H9 (cell line): ENCODE results near the gene NF1. TPM values are rescaled to one million over a fixed set of nuclear protein-coding genes. Genes with fewer than 3 reads are reported as not detected.

Source experiments
- DNase-seq: peaks from one replicate; pipeline ENCODE4 v3.0.0-alpha.2; 2017
- H2AFZ ChIP-seq: one replicate; pipeline ENCODE4 v1.6.1; 2013; ENCODE audit warnings: mild to moderate bottlenecking, low read length, control low read depth, moderate library complexity
- H2AK5ac ChIP-seq: 2 replicates; pipeline ENCODE4 v1.6.1; 2013; ENCODE audit warnings: low read length, control low read depth, mixed read lengths; ENCODE audit not compliant: insufficient read length
- H2BK120ac ChIP-seq: one replicate; pipeline ENCODE4 v1.6.1; 2013; ENCODE audit warnings: low read depth, mild to moderate bottlenecking, low read length, control low read depth, inconsistent platforms; ENCODE audit not compliant: poor library complexity, severe bottlenecking
- H2BK12ac ChIP-seq: 2 replicates; pipeline ENCODE4 v1.6.1; 2013; ENCODE audit warnings: low read length, control low read depth, mixed read lengths, low read depth; ENCODE audit not compliant: insufficient read length
- H2BK15ac ChIP-seq: 2 replicates; pipeline ENCODE4 v1.6.1; 2013; ENCODE audit warnings: low read depth, low read length, control low read depth
- H2BK20ac ChIP-seq: one replicate; pipeline ENCODE4 v1.6.1; 2013; ENCODE audit warnings: low read depth, mild to moderate bottlenecking, low read length, control low read depth, inconsistent platforms; ENCODE audit not compliant: poor library complexity, severe bottlenecking
- H2BK5ac ChIP-seq: 2 replicates; pipeline ENCODE4 v1.6.1; 2013; ENCODE audit warnings: low read length, control low read depth, mixed read lengths; ENCODE audit not compliant: insufficient read length
- H3K14ac ChIP-seq: 2 replicates; pipeline ENCODE4 v1.6.1; 2013; ENCODE audit warnings: low read length, control low read depth; ENCODE audit not compliant: insufficient read depth
- H3K18ac ChIP-seq: 2 replicates; pipeline ENCODE4 v1.6.1; 2013; ENCODE audit warnings: low read depth, mild to moderate bottlenecking, mixed read lengths, low read length, control low read depth; ENCODE audit not compliant: insufficient read length
- H3K23ac ChIP-seq: 2 replicates; pipeline ENCODE4 v1.6.1; 2013; ENCODE audit warnings: low read length, control low read depth, mixed read lengths, low read depth; ENCODE audit not compliant: insufficient read length
- H3K23me2 ChIP-seq: 2 replicates; pipeline ENCODE4 v1.6.1; 2013; ENCODE audit warnings: low read depth, mild to moderate bottlenecking, mixed read lengths, low read length, control low read depth; ENCODE audit not compliant: insufficient read length, poor library complexity, severe bottlenecking
- H3K27ac ChIP-seq: 2 replicates; pipeline ENCODE4 v1.5.1; 2013; ENCODE audit warnings: low read length, control low read depth, mixed read lengths, low read depth; ENCODE audit not compliant: insufficient read length
- H3K27me3 ChIP-seq: 2 replicates; pipeline ENCODE4 v1.6.1; 2013; ENCODE audit warnings: low read length, control low read depth, inconsistent platforms; ENCODE audit not compliant: insufficient read depth
- H3K4ac ChIP-seq: 2 replicates; pipeline ENCODE4 v1.6.1; 2013; ENCODE audit warnings: low read depth, mild to moderate bottlenecking, control low read depth, inconsistent platforms, low read length, moderate library complexity
- H3K4me1 ChIP-seq: 2 replicates; pipeline ENCODE4 v1.6.1; 2013; ENCODE audit warnings: low read length, control low read depth, inconsistent platforms; ENCODE audit not compliant: insufficient read depth
- H3K4me2 ChIP-seq: 2 replicates; pipeline ENCODE4 v1.6.1; 2013; ENCODE audit warnings: low read length, control low read depth, mixed read lengths; ENCODE audit not compliant: insufficient read length, insufficient read depth
- H3K56ac ChIP-seq: 2 replicates; pipeline ENCODE4 v1.6.1; 2013; ENCODE audit warnings: low read depth, mild to moderate bottlenecking, mixed read lengths, low read length, control low read depth; ENCODE audit not compliant: insufficient read length
- H3K79me1 ChIP-seq: 2 replicates; pipeline ENCODE4 v1.6.1; 2013; ENCODE audit warnings: low read depth, mild to moderate bottlenecking, moderate library complexity, low read length, control low read depth, inconsistent platforms; ENCODE audit not compliant: insufficient read depth, poor library complexity, severe bottlenecking
- H3K79me2 ChIP-seq: 2 replicates; pipeline ENCODE4 v1.6.1; 2013; ENCODE audit warnings: low read length, control low read depth, inconsistent platforms; ENCODE audit not compliant: insufficient read depth
- H3K9ac ChIP-seq: 2 replicates; pipeline ENCODE4 v1.6.1; 2013; ENCODE audit warnings: low read length, control low read depth, mixed read lengths; ENCODE audit not compliant: insufficient read length; ENCODE audit errors: extremely low read depth
- H3K9me3 ChIP-seq: one replicate; pipeline ENCODE4 v1.6.1; 2013; ENCODE audit warnings: low read depth, low read length, inconsistent platforms; ENCODE audit not compliant: control insufficient read depth
- H3T11ph ChIP-seq: one replicate; pipeline ENCODE4 v1.6.1; 2013; ENCODE audit warnings: mild to moderate bottlenecking, low read length, control low read depth, inconsistent platforms
- H4K20me1 ChIP-seq: one replicate; pipeline ENCODE4 v1.6.1; 2013; ENCODE audit not compliant: control insufficient read depth, insufficient read length, insufficient read depth
- H4K5ac ChIP-seq: 2 replicates; pipeline ENCODE4 v1.6.1; 2013; ENCODE audit warnings: low read depth, mild to moderate bottlenecking, mixed read lengths, low read length, control low read depth; ENCODE audit not compliant: insufficient read length
- H4K8ac ChIP-seq: replicated peaks from 2 replicates; pipeline ENCODE4 v1.6.1; 2013; ENCODE audit warnings: low read length, control low read depth, mixed read lengths, low read depth; ENCODE audit not compliant: insufficient read length
- H4K91ac ChIP-seq: 2 replicates; pipeline ENCODE4 v1.6.1; 2013; ENCODE audit warnings: low read depth, mild to moderate bottlenecking, moderate library complexity, mixed read lengths, low read length, control low read depth; ENCODE audit not compliant: insufficient read length
- H3K27ac Mint-ChIP-seq, 3 experiments: 2 replicates in 2 of 3; 3 replicates in 1 of 3; pipeline ENCODE4 v1.8.0; 2020 to 2021; ENCODE audit warnings: mixed read lengths in 3 of 3, mild to moderate bottlenecking in 1 of 3, moderate library complexity in 1 of 3
- H3K27me3 Mint-ChIP-seq: 2 replicates; pipeline ENCODE4 v1.8.0; 2021; ENCODE audit warnings: low read depth, mild to moderate bottlenecking, moderate library complexity, mixed read lengths
- H3K36me3 Mint-ChIP-seq, 3 experiments: 2 replicates in 2 of 3; 3 replicates in 1 of 3; pipeline ENCODE4 v1.8.0; 2020 to 2021; ENCODE audit warnings: low read depth in 3 of 3, mixed read lengths in 3 of 3; ENCODE audit not compliant: insufficient read depth in 1 of 3
- H3K4me1 Mint-ChIP-seq, 2 experiments: 2 replicates each; pipeline ENCODE4 v1.8.0; 2020; ENCODE audit warnings: mixed read lengths in 2 of 2
- H3K4me3 Mint-ChIP-seq, 2 experiments: 2 replicates in 1 of 2; 3 replicates in 1 of 2; pipeline ENCODE4 v1.8.0; 2020 to 2021; ENCODE audit warnings: mild to moderate bottlenecking in 2 of 2, mixed read lengths in 2 of 2, moderate library complexity in 1 of 2
- H3K9me3 Mint-ChIP-seq, 2 experiments: 2 replicates in 1 of 2; 3 replicates in 1 of 2; pipeline ENCODE4 v1.8.0; 2020; ENCODE audit warnings: mild to moderate bottlenecking in 2 of 2, mixed read lengths in 2 of 2, moderate library complexity in 1 of 2
- WGBS: extraction: QIAGEN DNeasy Blood & Tissue Kit; methylation state at CpG from one replicate; pipeline ENCODE4 v1.1.7; 2013; ENCODE audit warnings: missing lambda C conversion rate, low lambda C conversion rate, mixed read lengths; ENCODE audit not compliant: insufficient read length; ENCODE audit errors: extremely low coverage; 5-methylcytosine and 5-hydroxymethylcytosine counted together
- total RNA-seq: library from RNA; stranded (reverse); gene quantifications from 2 replicates; pipeline ENCODE4 v1.2.1, GENCODE V29; 2021
- TF ChIP-seq, protein P1 (sequence below): fragments of 200-600 bp; sonication (generic); conservative IDR thresholded peaks from 3 replicates; pipeline ENCODE4 v1.8.0; 2021; ENCODE audit warnings: antibody characterized with exemption, mild to moderate bottlenecking

The NF1 gene
- total RNA-seq, 1 experiment from 2014 or later: 38.1 TPM

DNA sequence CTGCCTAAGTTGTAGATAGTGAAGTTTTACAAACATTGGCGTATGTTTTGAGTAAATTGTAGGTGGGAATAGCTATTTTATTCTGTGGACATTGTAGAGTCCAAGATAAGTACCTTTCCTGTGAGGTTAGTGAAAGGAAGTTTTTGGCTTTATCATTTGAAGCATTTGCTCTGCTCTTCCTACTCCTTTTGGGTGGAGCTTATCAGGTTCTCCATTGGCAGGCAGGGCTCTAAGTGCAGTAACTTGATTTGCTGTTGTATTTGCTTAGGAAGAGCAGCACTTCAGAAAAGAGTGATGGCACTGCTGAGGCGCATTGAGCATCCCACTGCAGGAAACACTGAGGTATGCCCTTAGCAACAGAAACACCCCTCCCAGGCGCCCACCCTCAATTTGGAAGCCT is 132.2 kb downstream of the NF1 start:
- H3K79me2 ChIP-seq: no peaks in the 10 kb centered on the region
- WGBS: no CpG with 5 or more reads among the region's 3 CpGs
- no peak overlapping the region for H3T11ph ChIP-seq

More for the DNA sequence above, 132.2 kb downstream of the NF1 start:
- TF ChIP-seq, protein P1, sequence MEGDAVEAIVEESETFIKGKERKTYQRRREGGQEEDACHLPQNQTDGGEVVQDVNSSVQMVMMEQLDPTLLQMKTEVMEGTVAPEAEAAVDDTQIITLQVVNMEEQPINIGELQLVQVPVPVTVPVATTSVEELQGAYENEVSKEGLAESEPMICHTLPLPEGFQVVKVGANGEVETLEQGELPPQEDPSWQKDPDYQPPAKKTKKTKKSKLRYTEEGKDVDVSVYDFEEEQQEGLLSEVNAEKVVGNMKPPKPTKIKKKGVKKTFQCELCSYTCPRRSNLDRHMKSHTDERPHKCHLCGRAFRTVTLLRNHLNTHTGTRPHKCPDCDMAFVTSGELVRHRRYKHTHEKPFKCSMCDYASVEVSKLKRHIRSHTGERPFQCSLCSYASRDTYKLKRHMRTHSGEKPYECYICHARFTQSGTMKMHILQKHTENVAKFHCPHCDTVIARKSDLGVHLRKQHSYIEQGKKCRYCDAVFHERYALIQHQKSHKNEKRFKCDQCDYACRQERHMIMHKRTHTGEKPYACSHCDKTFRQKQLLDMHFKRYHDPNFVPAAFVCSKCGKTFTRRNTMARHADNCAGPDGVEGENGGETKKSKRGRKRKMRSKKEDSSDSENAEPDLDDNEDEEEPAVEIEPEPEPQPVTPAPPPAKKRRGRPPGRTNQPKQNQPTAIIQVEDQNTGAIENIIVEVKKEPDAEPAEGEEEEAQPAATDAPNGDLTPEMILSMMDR: no peak
- Histone ChIP-seq H4K5ac (no peak overlapping the region), H4K20me1 (no peaks in the 10 kb centered on the region), H2BK120ac (no peak overlapping the region), H3K4me1 (no peaks in the 10 kb centered on the region), H2BK12ac (no peak overlapping the region), H2BK15ac (no peak overlapping the region), H3K14ac (no peak overlapping the region), H3K9me3 (no peaks in the 10 kb centered on the region), H4K8ac (no peak overlapping the region), H3K23me2 (no peaks in the 10 kb centered on the region), H2BK5ac (no peak overlapping the region), H2AFZ (no peak overlapping the region), H3K4me2 (no peak overlapping the region), H2AK5ac (no peak overlapping the region), H3K79me1 (no peaks in the 10 kb centered on the region), H2BK20ac (no peak overlapping the region), H3K56ac (no peak overlapping the region), H3K9ac (no peak overlapping the region), H3K27ac (no peak overlapping the region), H4K91ac (no peak overlapping the region), H3K18ac (no peak overlapping the region), H3K27me3 (no peaks in the 10 kb centered on the region), H3K23ac (no peak overlapping the region), H3K4ac (no peak overlapping the region)
- Mint-ChIP-seq H3K27me3 (no peaks in the 10 kb centered on the region), H3K27ac (no peak overlapping the region; a peak in 1 of 7 replicates), H3K9me3 (no peaks in the 10 kb centered on the region), H3K4me1 (no peaks in the 10 kb centered on the region), H3K4me3 (no peak overlapping the region), H3K36me3 (peaks cover 2 to 32% (median 13%) of the 10 kb centered on the region in 3 experiments; a peak in 6 of 7 replicates)
- DNase-seq: no peak
